ENCODE results near the gene PLCXD1. TPM values are rescaled to one million over a fixed set of nuclear protein-coding genes. Genes with fewer than 3 reads are reported as not detected.

The PLCXD1 gene
- total and polyA plus RNA-seq, 2 experiments from 2014 or later: 48.7 to 112 TPM

GRCh38 chrX:336227-336626 is 55.0 kb downstream of the PLCXD1 start:
- no peak overlapping the region for H3K4me3 Mint-ChIP-seq
- Histone ChIP-seq H3K79me2 (replicated peaks; ENCODE audit: insufficient read depth) (0 out of 2 replicates have a peak, but pooled peaks cover 2% of the 10 kb centered on the region), H3K36me3 (ENCODE audit: insufficient read depth) (no peaks in the 10 kb centered on the region), H2AFZ (no peak overlapping the region), H4K20me1 (replicated peaks; ENCODE audit: insufficient read depth) (no peaks in the 10 kb centered on the region), H3K4me3 (no peak overlapping the region), H3K27ac (ENCODE audit: low read depth) (no peak overlapping the region), H3K9me2 (ENCODE audit: insufficient read depth) (no peaks in the 10 kb centered on the region), H3F3A (replicated peaks; ENCODE audit: low read depth) (no peaks in the 10 kb centered on the region), H3K4me2 (no peak overlapping the region), H3K27me3 (ENCODE audit: insufficient read depth) (no peaks in the 10 kb centered on the region), H3K4me1 (ENCODE audit: insufficient read depth) (no peaks in the 10 kb centered on the region)
- peaks cover 32% of the 10 kb centered on the region for H3K9me3 Mint-ChIP-seq
- TF ChIP-seq STAT1 (IDR thresholded peaks at IDR 0.05; ENCODE audit: unreplicated experiment): no peak
- no peak for TF ChIP-seq ETS1 (IDR thresholded peaks at IDR 0.05)
- no peak for TF ChIP-seq ZNF462 (CRISPR knock-in tag; IDR thresholded peaks at IDR 0.05)
- no peak for TF ChIP-seq JUNB (IDR thresholded peaks at IDR 0.05; ENCODE audit: unreplicated experiment)
- no peak for TF ChIP-seq CTCF (conservative IDR thresholded peaks at IDR 0.05; ENCODE audit: low read depth in 2 of 2)
- no peak for TF ChIP-seq ZNF114 (CRISPR knock-in tag; IDR thresholded peaks at IDR 0.05)
- DNase-seq (ENCODE audit: low spot score): no peak
- no peak for ATAC-seq
- peaks cover 19% of the 10 kb centered on the region for H3K27me3 Mint-ChIP-seq (ENCODE audit: insufficient read depth, low read depth, poor library complexity)
- peaks cover 3% of the 10 kb centered on the region; the same call in 1 of the 3 replicates for H3K4me1 Mint-ChIP-seq
- peak overlapping the region; percentile 47 for H3K27ac Mint-ChIP-seq
- H3K36me3 Mint-ChIP-seq (ENCODE audit: low read depth): peaks cover 44% of the 10 kb centered on the region
